Measurements from ENCODE around the gene TEDC2.

The TEDC2 gene

GRCh38 chr16:2507665-2508064, 47.8 kb downstream of the TEDC2 start:
- H2AFZ ChIP-seq (ENCODE audit: low read length, unreplicated experiment) = no peak overlapping the region

GRCh38 chr16:2508722-2509400, 49.0 kb downstream of the TEDC2 start:
- H3K36me3 ChIP-seq (ENCODE audit: insufficient read depth, low read length) = no peaks in the 10 kb centered on the region
- H3K27ac ChIP-seq (ENCODE audit: low read depth, low read length) = no peak overlapping the region
- H2AFZ ChIP-seq (ENCODE audit: low read length, unreplicated experiment) = no peak overlapping the region
- H3K4me1 ChIP-seq (ENCODE audit: control insufficient read depth, insufficient read depth, low read length, unreplicated experiment) = no peaks in the 10 kb centered on the region
- H3K27me3 ChIP-seq (ENCODE audit: insufficient read depth, low read length) = no peaks in the 10 kb centered on the region
- peaks cover under 1% of the 10 kb centered on the region for H3K79me2 ChIP-seq (ENCODE audit: control insufficient read depth, insufficient read depth, low read length, unreplicated experiment)
- H3K4me3 ChIP-seq (ENCODE audit: low read depth, low read length) = no peak overlapping the region

More at GRCh38 chr16:2507665-2508064, 47.8 kb downstream of the TEDC2 start:
- no peak overlapping the region for H3K27ac ChIP-seq (ENCODE audit: low read depth, low read length)
- no peaks in the 10 kb centered on the region for H3K27me3 ChIP-seq (ENCODE audit: insufficient read depth, low read length)
- H3K4me1 ChIP-seq (ENCODE audit: control insufficient read depth, insufficient read depth, low read length, unreplicated experiment) = peaks cover 5% of the 10 kb centered on the region
- no peak overlapping the region for H3K4me3 ChIP-seq (ENCODE audit: low read depth, low read length)
- H3K36me3 ChIP-seq (ENCODE audit: insufficient read depth, low read length) = no peaks in the 10 kb centered on the region
- H3K79me2 ChIP-seq (ENCODE audit: control insufficient read depth, insufficient read depth, low read length, unreplicated experiment) = no peaks in the 10 kb centered on the region

- Histone ChIP-seq H3K27me3 (ENCODE audit: insufficient read depth, low read length) (no peaks in the 10 kb centered on the region), H3K27ac (ENCODE audit: low read depth, low read length) (no peak overlapping the region), H2AFZ (ENCODE audit: low read length, unreplicated experiment) (no peak overlapping the region), H3K36me3 (ENCODE audit: insufficient read depth, low read length) (no peaks in the 10 kb centered on the region), H3K4me1 (ENCODE audit: control insufficient read depth, insufficient read depth, low read length, unreplicated experiment) (peaks cover 11% of the 10 kb centered on the region), H3K4me3 (ENCODE audit: low read depth, low read length) (no peak overlapping the region), H3K79me2 (ENCODE audit: control insufficient read depth, insufficient read depth, low read length, unreplicated experiment) (peaks cover 25% of the 10 kb centered on the region)
These were observed 51.4 kb downstream of the TEDC2 start for GRCh38 chr16:2511128-2511800.

GRCh38 chr16:2511996-2512734, 52.3 kb downstream of the TEDC2 start:
- Histone ChIP-seq H3K27ac (ENCODE audit: low read depth, low read length) (no peak overlapping the region), H2AFZ (ENCODE audit: low read length, unreplicated experiment) (no peak overlapping the region), H3K27me3 (ENCODE audit: insufficient read depth, low read length) (no peaks in the 10 kb centered on the region), H3K4me3 (ENCODE audit: low read depth, low read length) (no peak overlapping the region), H3K79me2 (ENCODE audit: control insufficient read depth, insufficient read depth, low read length, unreplicated experiment) (peaks cover 34% of the 10 kb centered on the region), H3K4me1 (ENCODE audit: control insufficient read depth, insufficient read depth, low read length, unreplicated experiment) (peaks cover 20% of the 10 kb centered on the region), H3K36me3 (ENCODE audit: insufficient read depth, low read length) (no peaks in the 10 kb centered on the region)

- Histone ChIP-seq H3K4me3 (ENCODE audit: low read depth, low read length) (peak overlapping the region; percentile 87), H2AFZ (ENCODE audit: low read length, unreplicated experiment) (peak overlapping the region; percentile 48), H3K27ac (ENCODE audit: low read depth, low read length) (no peak overlapping the region), H3K36me3 (ENCODE audit: insufficient read depth, low read length) (no peaks in the 10 kb centered on the region), H3K27me3 (ENCODE audit: insufficient read depth, low read length) (no peaks in the 10 kb centered on the region), H3K79me2 (ENCODE audit: control insufficient read depth, insufficient read depth, low read length, unreplicated experiment) (peaks cover 41% of the 10 kb centered on the region), H3K4me1 (ENCODE audit: control insufficient read depth, insufficient read depth, low read length, unreplicated experiment) (peaks cover 24% of the 10 kb centered on the region)
These were observed 53.0 kb downstream of the TEDC2 start for GRCh38 chr16:2512735-2513404.

GRCh38 chr16:2513405-2514332, 53.8 kb downstream of the TEDC2 start, which contains the start of gene ATP6V0C:
TSS of gene ATP6V0C (plus strand) at chr16:2513952. CDS start at chr16:2514104, 152 bp downstream.
- Histone ChIP-seq H3K27ac (ENCODE audit: low read depth, low read length) (peak within 1 kb of the TSS; percentile 91), H2AFZ (ENCODE audit: low read length, unreplicated experiment) (peak within 1 kb of the TSS; percentile 48), H3K4me1 (ENCODE audit: control insufficient read depth, insufficient read depth, low read length, unreplicated experiment) (peaks cover 31% of the 10 kb centered on the region), H3K4me3 (ENCODE audit: low read depth, low read length) (peak within 1 kb of the TSS; percentile 87), H3K36me3 (ENCODE audit: insufficient read depth, low read length) (no peaks in the 10 kb centered on the region), H3K79me2 (ENCODE audit: control insufficient read depth, insufficient read depth, low read length, unreplicated experiment) (peaks cover 49% of the 10 kb centered on the region), H3K27me3 (ENCODE audit: insufficient read depth, low read length) (no peaks in the 10 kb centered on the region)
